HEK293 (cell line): ENCODE data around the gene CD40.
A peak's percentile ranks its signal among the peaks of the same experiment; 100 is the strongest.

ENCODE experiments used
- BCL11B ChIP-seq: fragments of 450-650 bp; formaldehyde crosslinking; IDR thresholded peaks from 2 replicates; pipeline ENCODE4 v1.5.1; 2016; ENCODE audit warnings: low read depth, missing biosample characterization, missing genetic modification characterization
- BCL6B ChIP-seq: fragments of 450-650 bp; formaldehyde crosslinking; IDR thresholded peaks from 2 replicates; pipeline ENCODE4 v1.5.1; 2017; ENCODE audit warnings: missing biosample characterization, missing genetic modification characterization
- FEZF1 ChIP-seq: fragments of 450-650 bp; formaldehyde crosslinking; IDR thresholded peaks from 2 replicates; pipeline ENCODE4 v1.5.1; 2016; ENCODE audit warnings: missing biosample characterization, missing genetic modification characterization
- GLI4 ChIP-seq: fragments of 450-650 bp; formaldehyde crosslinking; IDR thresholded peaks from 2 replicates; pipeline ENCODE4 v1.5.1; 2016; ENCODE audit warnings: missing biosample characterization, missing genetic modification characterization
- MYNN ChIP-seq: fragments of 450-650 bp; formaldehyde crosslinking; IDR thresholded peaks from 2 replicates; pipeline ENCODE4 v1.5.1; 2016; ENCODE audit warnings: missing biosample characterization, missing genetic modification characterization, borderline replicate concordance
- MZF1 ChIP-seq: fragments of 450-650 bp; formaldehyde crosslinking; IDR thresholded peaks from 2 replicates; pipeline ENCODE4 v1.5.1; 2017; ENCODE audit warnings: missing biosample characterization, missing genetic modification characterization, borderline replicate concordance
- TSHZ1 ChIP-seq: fragments of 450-650 bp; formaldehyde crosslinking; IDR thresholded peaks from 2 replicates; pipeline ENCODE4 v1.5.1; 2016; ENCODE audit warnings: missing biosample characterization, missing genetic modification characterization, borderline replicate concordance
- YY2 ChIP-seq: fragments of 450-650 bp; formaldehyde crosslinking; IDR thresholded peaks from 2 replicates; pipeline ENCODE4 v1.5.1; 2016; ENCODE audit warnings: missing biosample characterization, missing genetic modification characterization
- ZBTB10 ChIP-seq: fragments of 450-650 bp; formaldehyde crosslinking; IDR thresholded peaks from 2 replicates; pipeline ENCODE4 v1.5.1; 2016; ENCODE audit warnings: missing biosample characterization, missing genetic modification characterization
- ZFHX2 ChIP-seq: fragments of 450-650 bp; formaldehyde crosslinking; conservative IDR thresholded peaks from 2 replicates; pipeline ENCODE4 v1.5.1; 2016; ENCODE audit warnings: missing biosample characterization, missing genetic modification characterization
- ZFP41 ChIP-seq: fragments of 450-650 bp; formaldehyde crosslinking; IDR thresholded peaks from 2 replicates; pipeline ENCODE4 v1.5.1; 2016; ENCODE audit warnings: missing biosample characterization, missing genetic modification characterization, borderline replicate concordance
- ZFP69B ChIP-seq: fragments of 450-650 bp; formaldehyde crosslinking; IDR thresholded peaks from 2 replicates; pipeline ENCODE4 v1.5.1; 2016; ENCODE audit warnings: missing biosample characterization, missing genetic modification characterization
- ZNF114 ChIP-seq: fragments of 450-650 bp; formaldehyde crosslinking; IDR thresholded peaks from 2 replicates; pipeline ENCODE4 v1.5.0; 2017; ENCODE audit warnings: missing biosample characterization, missing genetic modification characterization
- ZNF132 ChIP-seq: fragments of 450-650 bp; formaldehyde crosslinking; IDR thresholded peaks from 2 replicates; pipeline ENCODE4 v1.5.1; 2017; ENCODE audit warnings: missing biosample characterization, missing genetic modification characterization, borderline replicate concordance
- ZNF169 ChIP-seq: fragments of 450-650 bp; formaldehyde crosslinking; IDR thresholded peaks from 2 replicates; pipeline ENCODE4 v1.5.1; 2016; ENCODE audit warnings: missing biosample characterization, missing genetic modification characterization
- ZNF202 ChIP-seq: fragments of 450-650 bp; formaldehyde crosslinking; IDR thresholded peaks from 2 replicates; pipeline ENCODE4 v1.5.1; 2016; ENCODE audit warnings: missing biosample characterization, missing genetic modification characterization, borderline replicate concordance
- ZNF24 ChIP-seq: fragments of 450-650 bp; formaldehyde crosslinking; IDR thresholded peaks from 2 replicates; pipeline ENCODE4 v1.5.1; 2016; ENCODE audit warnings: missing biosample characterization, missing genetic modification characterization
- ZNF266 ChIP-seq: fragments of 450-650 bp; formaldehyde crosslinking; IDR thresholded peaks from 2 replicates; pipeline ENCODE4 v1.5.1; 2016; ENCODE audit warnings: missing biosample characterization, missing genetic modification characterization, low read depth
- ZNF335 ChIP-seq: fragments of 450-650 bp; formaldehyde crosslinking; conservative IDR thresholded peaks from 2 replicates; pipeline ENCODE4 v1.5.1; 2016; ENCODE audit warnings: missing biosample characterization, missing genetic modification characterization
- ZNF366 ChIP-seq: fragments of 450-650 bp; formaldehyde crosslinking; conservative IDR thresholded peaks from 2 replicates; pipeline ENCODE4 v1.5.1; 2016; ENCODE audit warnings: missing biosample characterization, missing genetic modification characterization
- ZNF416 ChIP-seq: fragments of 450-650 bp; formaldehyde crosslinking; IDR thresholded peaks from 2 replicates; pipeline ENCODE4 v1.5.1; 2016; ENCODE audit warnings: missing biosample characterization, missing genetic modification characterization
- ZNF560 ChIP-seq: fragments of 450-650 bp; formaldehyde crosslinking; IDR thresholded peaks from 2 replicates; pipeline ENCODE4 v1.5.1; 2017; ENCODE audit warnings: missing biosample characterization, missing genetic modification characterization, borderline replicate concordance
- ZNF629 ChIP-seq: fragments of 450-650 bp; formaldehyde crosslinking; IDR thresholded peaks from 2 replicates; pipeline ENCODE4 v1.5.1; 2017; ENCODE audit warnings: missing biosample characterization, missing genetic modification characterization
- ZNF654 ChIP-seq: fragments of 450-650 bp; formaldehyde crosslinking; IDR thresholded peaks from 2 replicates; pipeline ENCODE4 v1.5.1; 2016; ENCODE audit warnings: low read depth, missing biosample characterization, missing genetic modification characterization
- ZNF677 ChIP-seq: fragments of 450-650 bp; IDR thresholded peaks from 2 replicates; pipeline ENCODE4 v1.5.0; 2018; ENCODE audit warnings: missing biosample characterization, mild to moderate bottlenecking, missing genetic modification characterization, moderate library complexity
- ZNF704 ChIP-seq: fragments of 450-650 bp; formaldehyde crosslinking; IDR thresholded peaks from 2 replicates; pipeline ENCODE4 v1.5.1; 2016; ENCODE audit warnings: missing biosample characterization, missing genetic modification characterization
- ZNF768 ChIP-seq: fragments of 450-650 bp; formaldehyde crosslinking; IDR thresholded peaks from 2 replicates; pipeline ENCODE4 v1.5.1; 2018; ENCODE audit warnings: missing biosample characterization, mild to moderate bottlenecking, missing genetic modification characterization
- ZNF785 ChIP-seq: fragments of 450-650 bp; formaldehyde crosslinking; IDR thresholded peaks from 2 replicates; pipeline ENCODE4 v1.5.1; 2016; ENCODE audit warnings: missing biosample characterization, missing genetic modification characterization
- ZNF830 ChIP-seq: fragments of 450-650 bp; IDR thresholded peaks from 2 replicates; pipeline ENCODE4 v1.5.0; 2018; ENCODE audit warnings: missing biosample characterization, missing genetic modification characterization, low read depth, mild to moderate bottlenecking, moderate library complexity
- ZSCAN5A ChIP-seq: fragments of 450-650 bp; formaldehyde crosslinking; IDR thresholded peaks from 2 replicates; pipeline ENCODE4 v1.5.1; 2016; ENCODE audit warnings: missing biosample characterization, missing genetic modification characterization

Gene CD40

GRCh38 chr20:46089417-46090388 is 28.4 kb upstream of the CD40 start, which contains the start of gene NCOA5 (continued):
- TF ChIP-seq ZNF114 (no peak), ZNF677 (peak; percentile 54; the same call in 1 of the 2 replicates), ZNF266 (tag by site-specific recombination) (no peak), ZNF704 (tag by site-specific recombination) (no peak), ZBTB10 (0 out of 2 replicates have a peak, but pooled peaks have one; percentile 30), ZFP69B (peak; percentile 82), ZNF132 (tag by site-specific recombination) (no peak), ZNF335 (tag by site-specific recombination) (peak; percentile 71), ZNF202 (tag by site-specific recombination) (no peak), ZNF768 (tag by site-specific recombination) (no peak), ZFP41 (tag by site-specific recombination) (no peak), ZNF654 (tag by site-specific recombination) (no peak), ZSCAN5A (tag by site-specific recombination) (no peak), MZF1 (tag by site-specific recombination) (0 out of 2 replicates have a peak, but pooled peaks have one; percentile 14), TSHZ1 (tag by site-specific recombination) (no peak), ZNF169 (tag by site-specific recombination) (no peak), YY2 (peak; percentile 96), BCL11B (tag by site-specific recombination) (no peak), BCL6B (no peak), ZNF24 (tag by site-specific recombination) (no peak), ZNF830 (no peak), ZNF629 (no peak; the same call in 1 of the 2 replicates), ZNF785 (tag by site-specific recombination) (0 out of 2 replicates have a peak, but pooled peaks have one; percentile 62), ZNF366 (tag by site-specific recombination) (no peak), ZNF416 (no peak), ZFHX2 (tag by site-specific recombination) (peak; percentile 94), GLI4 (tag by site-specific recombination) (no peak), MYNN (tag by site-specific recombination) (no peak), ZNF560 (tag by site-specific recombination) (no peak), FEZF1 (no peak)
